Hippocampal formation (tissue), 2 donors: ENCODE results near the gene ELK4.
A peak's percentile ranks its signal among the peaks of the same experiment; 100 is the strongest.
"Not testable (repeated sequence)": the region's sequence is repeated elsewhere in the genome, so short reads cannot be mapped to it uniquely, and the experiment has no call there.

Experiments
- DNase-seq, 2 donors: peaks; one replicate each; lab custom pipeline; 2025; lab: John Stamatoyannopoulos, UW

The ELK4 gene

DNA sequence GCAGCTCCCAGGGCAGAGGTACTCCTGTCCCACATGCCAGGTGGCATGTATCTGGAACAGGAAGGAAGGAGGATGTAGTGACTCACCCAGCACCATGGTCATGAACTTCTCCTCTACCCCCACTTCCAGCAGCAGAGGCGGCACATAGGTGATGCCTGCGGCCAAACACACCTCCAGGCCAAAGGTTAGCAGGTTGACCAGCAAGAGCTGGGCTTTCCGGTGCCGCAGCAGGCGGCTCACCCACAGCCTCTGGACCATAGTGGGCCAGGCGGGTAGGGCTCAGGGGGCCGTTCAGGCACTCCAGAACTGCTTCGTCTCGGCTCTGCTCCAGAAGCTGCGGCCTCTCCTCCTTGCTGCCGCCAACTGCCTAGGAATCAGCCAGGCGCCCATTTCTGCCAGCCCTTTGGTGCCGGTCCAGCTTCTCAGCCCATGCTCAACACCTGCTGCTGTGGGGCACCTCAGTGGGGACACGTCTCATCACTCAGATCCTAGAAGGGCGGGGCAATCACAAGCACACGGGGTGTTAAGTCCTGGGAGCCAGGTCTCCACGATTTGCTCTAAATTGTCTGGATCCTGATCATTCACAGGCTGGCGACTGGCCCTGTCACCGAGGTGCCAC, 32.7 kb upstream of the ELK4 start:
- DNase-seq = no peak

DNA sequence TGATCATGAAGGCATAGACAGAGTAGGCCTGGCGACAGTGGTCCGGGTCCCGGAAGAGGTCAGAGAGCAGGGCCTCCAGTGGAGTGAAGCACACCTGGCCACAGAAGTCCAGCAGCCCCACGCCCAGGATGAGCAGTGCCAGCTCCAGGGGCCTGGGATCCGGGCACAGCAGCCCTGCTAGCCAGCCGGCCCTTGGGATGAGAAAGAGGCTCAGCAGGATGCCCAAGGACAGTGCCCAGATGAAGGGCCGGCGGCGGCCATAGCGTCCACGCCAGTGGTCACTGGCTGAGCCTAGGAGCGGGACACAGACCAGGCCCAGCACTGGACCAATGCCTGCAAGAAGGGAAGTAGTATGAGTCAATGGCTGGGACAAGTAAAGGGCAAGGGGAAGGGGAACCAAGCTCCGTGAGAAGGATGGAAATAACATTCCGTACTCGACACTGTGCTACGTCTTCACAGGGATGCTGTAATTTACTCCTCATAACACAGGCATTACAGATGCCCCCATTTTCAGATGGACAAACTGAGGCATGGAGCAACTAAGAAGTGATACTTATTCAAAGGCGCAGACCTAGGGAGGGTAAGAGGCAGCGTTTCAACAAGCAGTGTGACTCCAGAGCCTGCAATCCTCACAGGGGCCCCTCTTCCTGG, 31.6 kb upstream of the ELK4 start:
- no peak for DNase-seq

DNA sequence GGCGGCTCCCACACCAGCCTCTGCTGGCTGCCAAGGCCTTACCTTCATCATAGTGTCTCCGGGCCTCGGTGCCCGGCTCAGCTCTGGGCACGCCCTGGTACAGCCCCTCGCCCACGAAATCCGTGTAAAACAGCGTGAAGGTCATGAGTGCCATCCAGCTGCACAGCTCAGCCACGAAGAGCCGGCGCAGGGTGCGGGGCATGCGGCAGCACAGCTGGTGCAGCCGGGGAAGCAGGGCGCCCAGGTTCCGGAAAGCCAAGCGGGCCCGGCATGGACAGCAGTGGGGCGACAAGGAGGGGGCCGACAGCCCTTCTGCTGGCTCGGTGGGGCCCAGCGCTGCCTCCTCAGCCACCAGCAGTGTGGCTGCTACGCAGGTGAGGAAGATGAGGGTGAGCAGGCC, 31.0 kb upstream of the ELK4 start:
- no peak for DNase-seq

DNA sequence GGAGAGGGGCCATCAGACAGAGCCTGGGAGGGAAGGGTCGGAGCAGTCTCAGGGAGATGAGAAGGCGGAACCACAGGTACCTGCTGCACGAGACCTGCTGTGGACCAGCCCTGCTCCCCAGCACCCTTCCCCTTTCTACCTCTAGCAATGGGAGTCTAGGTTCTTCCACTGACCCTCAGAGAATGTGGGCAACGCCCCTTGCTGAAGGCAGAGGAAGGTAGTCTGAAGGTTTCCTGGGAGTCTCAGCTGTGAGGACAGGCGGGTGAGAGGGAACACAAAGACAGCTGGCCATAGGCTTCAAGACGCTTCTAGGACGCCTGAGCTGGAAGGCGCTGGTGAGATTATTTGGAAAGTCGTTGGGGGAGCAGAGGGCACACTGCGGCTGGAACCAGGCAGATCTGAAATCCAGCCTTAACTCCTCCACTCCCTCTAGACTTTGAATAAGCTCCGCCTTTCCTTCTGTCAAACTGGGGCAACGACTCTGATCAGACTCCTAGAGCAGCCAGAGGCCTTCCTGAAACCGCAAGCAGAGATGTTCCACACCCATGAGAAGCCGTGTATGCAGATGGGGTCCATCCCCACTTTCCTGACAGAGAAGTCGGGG, 30.4 kb upstream of the ELK4 start:
- DNase-seq = no peak

DNA sequence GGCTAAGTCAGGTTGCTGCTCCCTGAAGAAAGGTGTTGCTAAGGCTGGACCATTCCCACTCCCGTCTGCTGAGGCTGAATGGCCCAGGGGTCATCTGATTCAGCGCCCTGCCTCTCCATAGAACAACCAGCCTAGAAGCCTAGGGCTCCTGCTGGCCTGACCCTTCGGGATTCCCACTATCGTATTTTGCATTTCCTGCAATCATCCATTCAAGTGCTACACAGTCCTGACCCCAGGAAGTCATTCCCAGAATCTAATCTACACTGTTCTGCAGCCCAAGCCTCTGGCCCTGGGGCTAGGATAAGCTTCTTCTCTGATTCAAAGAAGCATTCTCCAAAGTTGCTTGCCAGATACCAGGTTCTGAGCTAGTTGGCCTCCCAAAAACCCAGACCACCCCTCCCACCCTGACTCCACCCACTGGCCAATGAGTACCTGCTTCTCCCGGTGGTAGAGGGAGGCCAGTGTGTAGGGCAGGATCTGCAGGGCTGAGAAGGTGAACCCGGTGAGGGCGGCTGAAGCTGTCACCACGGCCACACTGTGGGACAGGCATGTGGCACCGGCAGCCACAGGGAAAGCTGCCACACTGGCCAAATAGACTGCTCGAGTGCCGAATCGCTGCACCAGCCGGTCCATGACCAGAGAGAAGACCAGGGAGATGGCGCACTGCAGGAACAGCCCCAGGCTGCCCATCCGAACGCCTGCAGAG, 29.8 kb upstream of the ELK4 start:
- DNase-seq = no peak

DNA sequence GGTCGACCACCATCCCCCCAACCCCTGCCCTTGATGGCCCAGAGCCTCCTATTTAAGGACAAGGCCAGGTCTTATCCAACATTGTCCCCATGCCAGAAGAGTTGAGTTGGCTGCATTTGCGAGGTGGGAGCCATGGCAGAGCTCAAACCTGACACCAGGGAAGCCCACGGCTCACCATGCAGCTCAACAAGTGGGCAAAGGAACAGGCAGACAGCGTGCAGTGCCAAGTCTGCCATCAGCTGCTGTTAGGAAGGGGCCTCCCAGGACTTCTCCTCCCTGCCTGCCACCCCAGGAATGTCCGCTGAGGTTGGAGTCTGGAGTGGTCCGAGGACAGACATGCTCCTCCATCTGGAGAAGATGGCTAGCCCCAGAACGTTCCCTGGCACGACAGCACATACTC, 28.6 kb upstream of the ELK4 start:
- DNase-seq = no peak

DNA sequence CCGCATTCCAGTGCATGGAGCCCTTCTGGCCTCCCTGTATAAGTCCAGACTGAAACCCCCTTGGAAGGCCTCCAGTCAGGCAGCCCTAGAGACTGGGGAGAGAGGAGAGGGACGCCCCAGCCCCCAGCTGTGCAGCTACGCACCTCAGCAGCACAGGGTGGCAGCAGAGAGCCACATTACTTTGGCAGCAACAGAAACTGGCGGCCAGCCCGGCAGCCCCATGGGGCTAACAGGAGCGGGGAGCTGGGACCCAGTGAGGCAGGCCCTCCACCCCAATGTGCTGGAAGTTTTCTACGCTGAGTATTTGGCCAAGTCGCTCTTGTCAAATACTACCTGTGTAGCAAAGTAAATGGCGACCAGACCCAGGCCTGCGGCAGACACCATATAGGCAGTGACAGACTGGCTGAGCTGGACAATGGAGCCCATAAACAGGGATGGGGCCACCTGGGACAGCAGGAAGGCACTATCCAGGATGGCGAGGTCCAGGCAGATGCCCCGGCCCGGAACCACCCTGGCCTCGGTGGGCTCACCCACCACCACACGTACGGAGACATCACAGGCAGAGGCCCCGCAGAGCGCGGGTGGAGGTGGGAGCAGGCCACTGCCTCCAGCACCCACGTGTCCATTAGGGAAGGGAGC, 27.3 kb upstream of the ELK4 start:
- DNase-seq = peak; percentile 77 to 82

DNA sequence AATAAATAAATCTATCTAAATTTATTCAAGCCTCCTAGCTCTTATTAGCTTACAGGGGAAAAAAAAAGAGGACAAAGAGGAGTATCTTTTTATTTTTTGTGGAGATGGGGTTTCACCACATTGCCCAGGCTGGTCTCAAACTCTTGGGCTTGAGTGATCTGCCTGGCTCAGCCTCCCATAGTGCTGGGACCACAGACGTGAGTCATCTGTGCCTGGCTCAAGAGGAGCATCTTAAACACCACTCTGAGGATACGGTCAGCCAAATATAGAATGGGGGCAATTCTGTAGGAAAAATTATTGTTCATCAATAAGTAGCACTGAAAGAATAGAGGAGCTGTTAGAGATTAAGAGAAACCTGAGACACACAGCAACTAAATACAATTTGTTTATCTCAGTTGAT, 24.4 kb upstream of the ELK4 start:
- DNase-seq = no peak

DNA sequence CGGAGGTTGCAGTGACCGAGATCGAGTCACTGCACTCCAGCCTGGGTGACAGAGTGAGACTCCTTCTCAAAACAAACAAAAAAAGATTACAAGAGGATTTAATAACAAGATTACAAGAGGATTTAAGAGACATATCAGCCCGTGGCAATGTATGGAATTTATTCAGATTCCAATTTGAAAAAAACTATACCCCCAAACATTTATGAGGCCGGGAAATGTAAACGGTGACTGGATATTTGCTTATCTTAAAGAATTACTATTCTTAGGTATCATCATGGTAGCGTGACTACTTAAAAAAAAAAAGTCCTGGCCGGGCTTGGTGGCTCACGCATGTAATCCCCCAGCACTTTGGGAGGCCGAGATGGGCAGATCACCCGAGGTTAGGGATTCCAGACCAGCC, 21.2 kb upstream of the ELK4 start:
- DNase-seq = no peak

DNA sequence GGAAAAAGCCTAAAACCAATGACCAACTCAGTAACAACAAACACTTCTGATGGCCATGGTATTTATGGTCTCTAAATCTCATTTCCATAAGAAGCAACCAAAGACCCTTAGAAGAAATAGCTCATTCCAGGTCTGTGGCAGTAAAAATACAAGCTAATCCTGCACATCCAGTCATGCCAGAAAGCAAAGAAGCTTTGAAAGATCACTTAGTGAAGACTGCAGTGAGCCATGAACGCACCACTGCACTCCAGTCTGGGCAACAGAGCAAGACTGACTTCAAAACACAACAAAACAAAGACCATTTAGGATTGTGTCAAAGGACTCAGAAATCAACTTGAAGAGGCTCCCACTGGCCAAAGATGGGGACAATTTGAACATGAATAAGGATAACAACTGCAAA, 18.4 kb upstream of the ELK4 start:
- no peak for DNase-seq

DNA sequence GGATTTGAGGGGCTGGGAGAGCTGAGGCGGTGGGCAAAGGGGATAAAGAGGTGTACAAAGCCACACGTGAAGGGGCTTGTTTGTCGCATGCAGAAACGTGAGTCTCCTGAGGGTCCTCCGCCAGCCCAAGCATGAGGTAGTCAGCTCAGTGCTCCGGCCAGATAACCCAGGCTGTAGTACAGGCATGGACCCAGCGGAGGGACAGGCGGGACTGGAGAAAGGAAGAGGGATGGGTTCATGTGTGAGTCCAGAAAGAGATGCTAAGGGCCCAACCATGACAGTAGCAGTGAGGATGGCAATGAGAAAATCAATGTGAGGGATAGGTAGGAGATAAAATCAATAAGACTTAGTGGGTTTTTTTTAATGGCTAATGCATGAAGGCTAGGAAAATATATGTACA, 13.7 kb upstream of the ELK4 start:
- DNase-seq = no peak

DNA sequence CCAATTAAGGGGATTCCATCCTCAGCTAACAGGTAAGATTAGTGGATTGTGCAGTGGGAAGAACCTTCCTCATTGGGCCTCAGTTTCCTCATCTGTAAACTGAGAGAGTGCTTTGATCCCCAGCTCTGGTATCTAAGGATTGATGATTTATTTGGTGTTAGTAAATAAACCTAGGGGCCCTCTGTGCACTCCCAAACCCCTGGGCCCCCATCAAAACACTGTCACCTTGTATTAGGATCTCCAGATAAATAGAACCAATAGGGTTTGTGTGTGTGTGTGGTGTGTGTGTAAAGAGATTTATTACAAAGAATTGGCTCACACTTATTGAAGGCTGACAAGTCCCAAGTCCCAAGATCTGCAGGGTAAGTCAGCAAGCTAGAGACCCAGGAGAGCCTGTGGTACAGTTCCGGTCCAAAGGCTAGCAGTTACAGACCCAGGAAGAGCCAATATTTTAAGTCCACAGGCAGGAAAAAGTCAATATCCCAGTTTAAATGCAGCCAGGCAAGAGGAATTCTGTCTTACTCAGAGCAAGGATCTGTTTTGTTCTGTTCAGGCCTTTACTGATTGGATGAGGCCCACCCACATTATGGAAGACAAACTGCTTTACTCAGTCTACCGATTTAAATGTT, 11.0 kb upstream of the ELK4 start:
- DNase-seq = no peak

DNA sequence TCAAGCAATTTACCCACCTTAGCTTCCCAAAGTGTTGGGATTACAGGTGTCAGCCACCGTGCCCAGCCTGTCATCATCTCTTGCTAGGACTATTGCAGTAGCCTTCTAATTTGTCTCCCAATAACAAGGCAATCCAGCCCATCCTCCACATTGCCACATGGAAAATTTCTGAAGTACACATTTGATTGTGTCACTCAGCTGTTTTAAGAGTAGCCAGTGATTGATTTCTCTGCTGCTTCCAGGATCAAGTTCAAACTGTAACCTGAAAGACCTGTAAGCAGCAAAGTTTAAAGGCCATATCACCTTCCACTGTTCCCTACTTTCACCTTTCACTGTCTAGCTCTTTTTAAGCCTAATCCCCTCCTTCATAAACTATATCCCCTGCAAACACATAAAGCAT, 7.8 kb upstream of the ELK4 start:
- DNase-seq = no peak

DNA sequence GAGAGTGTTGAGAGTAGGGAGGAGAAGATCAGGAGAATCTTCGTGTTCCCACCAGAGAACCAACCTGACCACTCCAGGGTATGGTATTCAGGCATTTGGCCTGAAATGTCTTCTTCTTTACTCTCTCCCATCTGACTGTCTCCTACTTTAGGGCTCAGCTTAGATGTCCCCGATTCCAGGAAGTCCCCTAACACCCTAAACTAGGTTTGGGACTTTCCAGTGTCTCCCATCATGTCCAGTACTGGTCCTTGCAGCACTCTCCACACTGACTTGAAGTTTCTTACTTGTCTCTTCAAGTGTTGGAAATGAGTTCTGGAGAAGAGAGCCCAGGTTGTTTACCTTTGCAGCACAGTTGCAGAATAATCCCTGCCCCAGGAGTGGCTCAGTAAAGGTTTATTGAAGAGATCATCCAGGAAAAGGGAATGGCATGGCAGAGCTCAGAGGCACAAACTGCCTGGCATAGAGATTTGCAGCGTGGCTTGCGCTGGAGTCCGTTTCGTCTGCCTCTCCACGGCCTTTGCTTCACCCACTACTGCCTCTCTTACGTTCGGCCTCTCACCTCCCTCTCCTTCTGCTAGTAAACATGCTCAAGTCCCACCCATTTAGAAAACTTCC, 6.2 kb upstream of the ELK4 start:
- DNase-seq = no peak

DNA sequence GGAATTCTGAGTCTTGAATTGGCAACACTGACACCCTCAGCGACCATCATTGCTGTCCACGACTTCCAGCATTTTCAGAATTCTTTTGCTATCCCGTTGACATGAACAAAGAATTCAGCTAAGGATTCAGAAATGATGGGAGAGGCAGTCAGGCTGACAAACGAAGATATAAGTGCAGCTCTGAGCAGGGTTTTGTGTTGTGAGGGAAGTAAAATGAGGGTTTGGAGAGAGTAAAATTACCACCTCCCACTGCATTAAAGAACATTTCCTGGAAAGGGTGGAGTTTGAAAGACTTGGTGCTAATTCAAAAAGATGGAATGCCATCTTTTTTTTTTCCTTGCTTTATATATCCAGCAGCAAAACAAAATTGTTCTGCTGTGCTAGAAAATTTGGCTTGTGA, 4.9 kb upstream of the ELK4 start:
- DNase-seq = no peak

DNA sequence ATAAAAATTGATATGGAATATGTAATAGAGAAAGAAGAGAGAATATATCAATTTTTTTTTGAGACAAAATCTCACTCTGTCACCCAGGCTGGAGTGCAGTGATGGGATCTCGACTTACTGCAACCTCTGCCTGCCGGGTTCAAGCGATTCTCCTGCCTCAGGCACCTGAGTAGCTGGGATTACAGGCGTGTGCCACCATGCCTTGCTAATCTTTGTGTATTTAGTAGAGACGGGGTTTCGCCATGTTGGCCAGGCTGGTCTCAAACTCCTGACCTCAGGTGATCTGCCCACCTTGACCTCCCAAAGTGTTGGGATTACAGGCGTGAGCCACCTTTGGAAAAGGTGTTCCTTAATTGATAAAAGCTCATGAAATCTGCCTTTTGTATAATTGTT, 4.3 kb upstream of the ELK4 start:
- not testable (repeated sequence) for DNase-seq

DNA sequence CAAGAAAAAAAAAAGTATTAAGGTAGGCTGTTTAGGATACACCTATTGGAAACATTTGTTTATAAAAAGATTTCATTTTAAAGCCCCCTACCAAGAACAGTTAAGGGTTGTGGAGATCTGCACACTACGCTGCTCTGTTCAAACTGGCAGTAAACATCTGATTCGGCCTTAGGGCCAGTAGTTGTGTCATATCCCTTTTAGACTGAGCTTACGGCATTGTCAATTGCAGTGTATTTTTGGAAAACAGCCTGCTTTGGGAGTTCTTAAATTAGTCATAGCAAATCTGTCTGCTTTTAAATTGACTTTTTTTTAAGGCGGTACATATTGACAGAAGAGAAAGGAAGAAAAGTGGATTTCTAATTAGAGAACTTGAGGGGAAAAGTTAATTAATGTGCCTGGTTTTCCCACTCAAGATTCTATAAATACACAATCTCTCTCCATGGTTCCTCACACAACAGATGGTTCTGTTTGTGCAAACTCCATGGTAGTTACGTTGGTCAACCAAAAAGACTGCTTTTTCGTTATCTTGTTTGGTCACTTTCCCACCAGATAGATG, 1.7 kb upstream of the ELK4 start:
- no peak for DNase-seq

DNA sequence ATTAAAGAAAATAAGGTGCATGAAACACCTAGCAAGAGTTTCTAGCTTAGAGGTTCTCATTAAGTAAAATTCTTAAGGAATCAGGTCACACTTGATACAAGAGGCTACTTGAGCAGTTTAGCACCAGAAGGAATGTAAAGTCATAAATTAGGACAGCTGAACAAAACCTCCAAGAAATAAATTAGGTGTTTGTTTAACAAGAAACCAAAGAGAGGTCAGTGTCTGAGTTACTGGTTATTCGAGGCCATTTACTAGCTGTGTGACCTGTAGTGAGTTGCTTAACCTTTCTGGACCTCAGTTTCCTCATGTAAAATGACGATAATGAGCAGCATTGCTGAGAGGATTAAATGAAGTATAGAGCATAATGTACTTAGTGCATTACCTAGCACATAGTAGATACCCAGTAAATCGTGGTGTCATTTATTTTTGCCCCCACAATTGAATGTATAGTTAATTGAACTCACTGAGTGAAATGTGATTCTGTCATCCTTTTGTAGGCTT, 908 bp upstream of the ELK4 start:
- DNase-seq = no peak

DNA sequence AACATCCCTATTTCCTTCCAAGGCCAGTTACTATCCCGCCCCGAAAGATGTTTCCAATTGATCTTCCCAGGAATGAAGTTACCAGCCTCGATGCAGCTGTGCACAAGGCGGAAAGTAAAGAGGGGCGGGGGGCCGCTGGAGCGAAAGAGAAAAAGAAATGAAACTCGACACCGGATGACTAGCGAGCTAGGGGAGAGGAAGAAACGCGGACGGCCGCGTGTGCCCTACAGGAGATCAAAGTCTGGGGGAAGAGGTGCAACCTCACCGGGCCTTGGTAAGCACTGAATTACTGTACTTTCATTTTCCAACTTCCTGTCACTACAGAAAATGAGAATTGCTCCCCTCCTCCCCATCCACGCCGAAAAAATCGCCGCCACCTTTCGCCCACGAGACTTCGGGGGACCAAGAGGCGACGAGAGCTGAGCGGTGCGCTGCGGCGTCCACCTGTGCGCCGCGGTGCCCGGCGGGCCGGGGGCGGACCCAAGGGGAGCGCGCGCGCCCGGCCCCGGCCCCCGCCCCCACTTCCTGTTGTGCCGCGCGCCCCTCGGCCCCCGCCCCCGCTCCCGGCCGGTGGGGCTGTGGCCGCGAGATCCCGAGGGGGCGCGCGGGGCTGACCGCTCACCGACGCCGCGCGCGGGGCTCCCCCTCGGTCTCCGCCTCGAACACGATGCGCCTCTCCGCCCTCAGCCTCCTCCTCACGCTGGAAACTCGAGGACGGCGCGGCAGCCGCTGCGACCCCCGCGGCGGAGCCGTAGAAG, 622 bp downstream of the ELK4 start:
- DNase-seq = peak in 1 of 2 donors; percentile 54

DNA sequence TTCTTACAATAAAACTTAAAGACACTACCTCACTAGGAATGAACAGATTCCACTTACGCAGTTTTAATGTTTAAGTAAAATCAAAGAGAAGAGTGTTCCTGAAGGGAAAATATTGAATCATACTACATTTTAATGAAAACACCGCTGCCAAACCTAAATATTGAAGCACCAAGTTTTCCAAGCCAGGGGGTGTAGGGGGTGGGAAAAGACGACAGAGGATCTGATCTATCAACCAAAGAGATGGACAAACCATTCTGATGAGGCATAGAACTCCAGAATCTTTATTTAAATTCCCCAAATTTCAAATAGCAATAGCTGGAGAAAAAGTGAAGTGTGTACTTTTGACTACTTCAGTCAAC, 1.2 kb downstream of the ELK4 start:
- DNase-seq = no peak

DNA sequence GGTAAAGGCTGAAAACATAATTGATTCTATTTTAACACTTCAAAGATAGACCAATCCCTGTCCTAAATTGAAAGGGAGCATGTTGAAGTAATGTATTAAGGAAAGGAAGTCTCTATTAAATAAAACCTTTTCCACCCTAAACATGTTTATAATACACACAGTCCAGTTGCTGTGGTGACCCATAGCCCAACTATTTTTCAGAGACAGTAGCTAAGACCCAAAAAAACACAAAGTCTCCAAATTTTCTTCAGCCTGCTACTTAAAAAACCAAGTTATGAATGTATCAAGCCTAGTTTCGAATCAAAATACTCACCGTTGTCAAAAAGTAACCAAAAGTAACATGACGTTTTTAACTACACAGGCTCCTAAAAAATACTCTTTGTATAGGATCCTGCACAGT, 1.6 kb downstream of the ELK4 start:
- no peak for DNase-seq
